Transverse colon (tissue), 4 donors: ENCODE data around the gene TNN. TPM values are rescaled to one million over a fixed set of nuclear protein-coding genes. Genes with fewer than 3 reads are reported as not detected.

Experiments used
- DNase-seq: peaks from one replicate; pipeline ENCODE4 v3.0.0-alpha.2; 2019
- H3K27ac ChIP-seq, 4 donors: fragments of 200-600 bp; sonication (generic); 2 replicates each; pipeline ENCODE4 v1.5.1; 2016 to 2018; ENCODE audit warnings: inconsistent platforms in 4 of 4
- H3K27me3 ChIP-seq: fragments of 200-600 bp; sonication (generic); 2 replicates; pipeline ENCODE4 v1.5.1; 2017; ENCODE audit warnings: inconsistent platforms
- H3K36me3 ChIP-seq, 4 donors: fragments of 200-600 bp; sonication (generic); 2 replicates each; pipeline ENCODE4 v1.5.1; 2017 to 2019; ENCODE audit warnings: inconsistent platforms in 4 of 4
- H3K4me1 ChIP-seq, 4 donors: fragments of 200-600 bp; sonication (generic); 2 replicates each; pipeline ENCODE4 v1.5.1; 2017 to 2020; ENCODE audit warnings: inconsistent platforms in 4 of 4
- H3K4me3 ChIP-seq, 4 donors: fragments of 200-600 bp; sonication (generic); 1 replicate in 1 of 4; 2 replicates in 3 of 4; pipeline versions ENCODE4 v1.5.1 to v1.6.1; 2017 to 2019; ENCODE audit warnings: inconsistent platforms in 4 of 4
- H3K9me3 ChIP-seq, 2 donors: fragments of 200-600 bp; sonication (generic); 2 replicates each; pipeline ENCODE4 v1.5.1; 2017 to 2019; ENCODE audit warnings: inconsistent platforms in 2 of 2
- CTCF ChIP-seq, 5 experiments: fragments of 200-600 bp in 3 of 5; fragments of 450-650 bp in 2 of 5; sonication (generic) in 3 of 5; IDR thresholded peaks; 1 replicate in 2 of 5; 2 replicates in 3 of 5; pipeline ENCODE4 v1.5.1; 2016 to 2017; ENCODE audit warnings: antibody characterized with exemption in 5 of 5, inconsistent platforms in 3 of 5, mild to moderate bottlenecking in 2 of 5, moderate library complexity in 1 of 5
- EP300 ChIP-seq: sonication (generic); formaldehyde crosslinking; IDR thresholded peaks from one replicate; pipeline ENCODE4 v1.6.1; 2017; ENCODE audit warnings: antibody characterized with exemption, low read depth
- POLR2A ChIP-seq: fragments of 450-650 bp; IDR thresholded peaks from one replicate; pipeline ENCODE4 v1.6.1; 2016; ENCODE audit warnings: antibody characterized with exemption, mild to moderate bottlenecking, moderate library complexity
- POLR2AphosphoS5 ChIP-seq, 3 donors: sonication (generic); formaldehyde crosslinking; IDR thresholded peaks; one replicate each; pipeline ENCODE4 v1.6.1; 2016; ENCODE audit warnings: antibody characterized with exemption in 3 of 3
- WGBS, 2 donors: methylation state at CpG; one replicate each; pipeline ENCODE4 v1.1.5; 2018; ENCODE audit warnings: low coverage in 1 of 2; 5-methylcytosine and 5-hydroxymethylcytosine counted together
- in situ Hi-C, 4 donors: fragments of 200-750 bp; cut with MboI; loops; one replicate each; pipeline versions ENCODE4 v1.15.0 to v1.15.1; 2017; ENCODE audit warnings: low sequenced_read_pairs in 3 of 4, low pct_ligation_motif_present in 1 of 4, low pct_unique_long_range_greater_than_20kb in 1 of 4
- intact Hi-C: fragments of 100-400 bp; cut with DNase I; formaldehyde crosslinking; loops from one replicate; pipeline ENCODE4 v1.15.1; 2023; ENCODE audit warnings: low total_unique reads
- total RNA-seq, 4 donors: library from RNA; depleted of rRNA; stranded (reverse); fragments of >200 nt; gene quantifications; one replicate each; pipeline ENCODE4 v1.1.0, GENCODE V29; 2016

The TNN gene
- total RNA-seq, 4 donors from 2014 or later: 0.14 TPM; not detected in 3

GRCh38 chr1:175174309-175175102 is 106.9 kb downstream of the TNN start:
- TF ChIP-seq POLR2AphosphoS5 (IDR thresholded peaks at IDR 0.05): no peak
- no peak for TF ChIP-seq POLR2A
- TF ChIP-seq EP300: no peak
- TF ChIP-seq CTCF (IDR thresholded peaks at IDR 0.05): no peak
- no peaks in the 10 kb centered on the region for H3K9me3 ChIP-seq
- H3K36me3 ChIP-seq: no peaks in the 10 kb centered on the region
- H3K27ac ChIP-seq: no peak overlapping the region
- no peaks in the 10 kb centered on the region for H3K27me3 ChIP-seq
- 71 to 73% methylated on average over 3 to 5 of the region's 5 CpGs for WGBS, 2 donors
- peaks cover 0 to 8% (median 4%) of the 10 kb centered on the region in 4 donors for H3K4me1 ChIP-seq
- intact Hi-C loops: no loop called here
- H3K4me3 ChIP-seq: no peak overlapping the region
- no peak for DNase-seq
- in situ Hi-C loops: no loop called here

GRCh38 chr1:175176246-175176645 is 108.6 kb downstream of the TNN start:
- intact Hi-C loops (no loop called here), in situ Hi-C loops (no loop called here)
- Histone ChIP-seq H3K27ac (no peak overlapping the region), H3K9me3 (no peaks in the 10 kb centered on the region), H3K4me3 (no peak overlapping the region), H3K27me3 (no peaks in the 10 kb centered on the region), H3K36me3 (no peaks in the 10 kb centered on the region), H3K4me1 (peaks cover 0 to 2% (median 0%) of the 10 kb centered on the region in 4 donors)
- WGBS, 2 donors: 92 to 93% methylated on average over 1 of the region's 1 CpG
- no peak for DNase-seq
- TF ChIP-seq CTCF (IDR thresholded peaks at IDR 0.05) (no peak), POLR2A (no peak), POLR2AphosphoS5 (IDR thresholded peaks at IDR 0.05) (no peak), EP300 (no peak)

GRCh38 chr1:175178056-175178455 is 110.4 kb downstream of the TNN start:
- Histone ChIP-seq H3K4me3 (no peak overlapping the region), H3K4me1 (peaks cover 0 to 2% (median 0%) of the 10 kb centered on the region in 4 donors), H3K9me3 (no peaks in the 10 kb centered on the region), H3K27me3 (no peaks in the 10 kb centered on the region), H3K27ac (no peak overlapping the region), H3K36me3 (no peaks in the 10 kb centered on the region)
- TF ChIP-seq POLR2A (no peak), CTCF (IDR thresholded peaks at IDR 0.05) (no peak), POLR2AphosphoS5 (IDR thresholded peaks at IDR 0.05) (no peak), EP300 (no peak)
- in situ Hi-C loops (no loop called here), intact Hi-C loops (no loop called here)
- DNase-seq: no peak
- 80 to 94% methylated on average over 1 of the region's 1 CpG for WGBS, 2 donors

GRCh38 chr1:175178456-175178855 is 110.8 kb downstream of the TNN start:
- in situ Hi-C loops (no loop called here), intact Hi-C loops (no loop called here)
- Histone ChIP-seq H3K27ac (no peak overlapping the region), H3K4me1 (peaks cover 0 to 2% (median 0%) of the 10 kb centered on the region in 4 donors), H3K4me3 (no peak overlapping the region), H3K36me3 (no peaks in the 10 kb centered on the region), H3K27me3 (no peaks in the 10 kb centered on the region), H3K9me3 (no peaks in the 10 kb centered on the region)
- no peak for TF ChIP-seq POLR2AphosphoS5 (IDR thresholded peaks at IDR 0.05)
- no peak for TF ChIP-seq CTCF (IDR thresholded peaks at IDR 0.05)
- TF ChIP-seq EP300: no peak
- TF ChIP-seq POLR2A: no peak
- 66 to 93% methylated on average over 3 of the region's 3 CpGs for WGBS, 2 donors
- no peak for DNase-seq
